AG20443 (cell line): ENCODE data around the gene COL4A2.
A peak's percentile ranks its signal among the peaks of the same experiment; 100 is the strongest.

Experiments
- DNase-seq: peaks from one replicate; pipeline ENCODE4 v3.0.0; 2012; ENCODE audit warnings: low spot score, mixed read lengths

Gene COL4A2

GRCh38 chr13:110290153-110290552 is 16.9 kb upstream of the COL4A2 start:
- DNase-seq, result no peak

GRCh38 chr13:110290826-110291225 is 16.3 kb upstream of the COL4A2 start:
- no peak for DNase-seq

- no peak for DNase-seq
These were observed 15.8 kb upstream of the COL4A2 start for GRCh38 chr13:110291286-110291685.

- DNase-seq, result no peak
These were observed 14.0 kb upstream of the COL4A2 start for GRCh38 chr13:110293037-110293436.

- no peak for DNase-seq
These were observed 13.4 kb upstream of the COL4A2 start for GRCh38 chr13:110293649-110294048.

- DNase-seq, result peak; percentile 68
These were observed 12.9 kb upstream of the COL4A2 start for GRCh38 chr13:110294146-110294545.

- DNase-seq, result no peak
These were observed 12.5 kb upstream of the COL4A2 start for GRCh38 chr13:110294622-110295021.

- DNase-seq, result no peak
These were observed 10.1 kb upstream of the COL4A2 start for GRCh38 chr13:110297011-110297410.

GRCh38 chr13:110297766-110298504 is 9.1 kb upstream of the COL4A2 start:
- DNase-seq, result no peak

- DNase-seq, result peak; percentile 14
These were observed 8.4 kb upstream of the COL4A2 start for GRCh38 chr13:110298505-110299282.

GRCh38 chr13:110299283-110299840 is 7.7 kb upstream of the COL4A2 start:
- DNase-seq, result no peak

- no peak for DNase-seq
These were observed 6.8 kb upstream of the COL4A2 start for GRCh38 chr13:110300090-110300815.

GRCh38 chr13:110301083-110301482 is 6.0 kb upstream of the COL4A2 start:
- DNase-seq, result no peak

GRCh38 chr13:110301606-110302553 is 5.2 kb upstream of the COL4A2 start:
- DNase-seq, result peak; percentile 76

GRCh38 chr13:110302997-110303396 is 4.1 kb upstream of the COL4A2 start:
- no peak for DNase-seq

GRCh38 chr13:110303644-110304043 is 3.4 kb upstream of the COL4A2 start:
- DNase-seq, result no peak

GRCh38 chr13:110304256-110304655 is 2.8 kb upstream of the COL4A2 start:
- DNase-seq, result peak; percentile 20

GRCh38 chr13:110305001-110305400 is 2.1 kb upstream of the COL4A2 start:
- DNase-seq, result no peak

GRCh38 chr13:110305544-110305943 is 1.5 kb upstream of the COL4A2 start:
- no peak for DNase-seq

GRCh38 chr13:110305949-110306339 is 1.1 kb upstream of the COL4A2 start:
- peak; percentile 28 for DNase-seq

- peak; percentile 24 for DNase-seq
These were observed 634 bp upstream of the COL4A2 start for GRCh38 chr13:110306340-110306959.
